NCI-H187 (cell line): ENCODE measurements around the gene C19orf33.

Source experiments
- DNase-seq, 2 experiments: peaks; one replicate each; lab custom pipeline; 2025; lab: John Stamatoyannopoulos, UW

The C19orf33 gene

DNA sequence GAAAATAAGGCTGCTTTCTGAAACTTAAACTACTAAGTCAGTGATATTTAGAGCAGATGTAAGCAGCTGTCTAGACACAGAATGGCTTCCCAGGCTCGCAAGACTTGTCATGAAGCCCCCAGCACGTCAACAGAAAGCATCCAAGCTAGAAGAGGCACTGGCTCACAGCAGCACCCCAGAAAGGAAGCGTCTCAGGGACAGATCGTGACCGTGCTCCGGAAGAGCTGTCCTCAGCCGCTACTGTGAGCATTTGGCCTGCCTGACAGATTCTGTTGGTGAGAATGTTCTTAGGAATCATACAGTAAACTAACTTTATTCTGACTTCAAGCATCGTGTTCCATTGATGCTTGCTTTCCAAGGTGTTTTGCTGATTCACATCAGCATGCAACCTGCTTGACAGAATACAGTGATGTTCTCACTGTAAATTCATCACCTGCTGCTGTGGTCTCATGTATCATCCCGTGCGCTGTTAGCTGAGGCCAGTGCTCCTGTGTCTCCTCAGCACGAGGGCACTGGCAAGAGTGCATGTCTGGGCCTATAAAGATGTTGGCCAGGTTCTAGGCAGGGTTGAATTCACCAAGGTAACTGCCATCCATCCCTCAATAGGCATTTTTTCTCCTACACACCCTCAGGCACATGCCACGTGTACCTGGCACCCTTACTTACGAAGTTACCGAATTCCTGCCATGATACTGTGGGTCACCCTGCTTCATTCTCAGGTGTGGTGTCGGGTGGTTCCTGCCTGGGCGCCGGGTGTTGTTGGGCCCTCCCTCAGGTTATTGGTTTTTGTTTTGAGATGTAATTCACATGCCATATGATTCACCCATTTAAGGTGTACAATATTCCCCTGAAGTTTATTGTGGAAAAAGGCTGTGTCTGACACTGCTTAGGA is 23.8 kb upstream of the C19orf33 start:
- no peak for DNase-seq

DNA sequence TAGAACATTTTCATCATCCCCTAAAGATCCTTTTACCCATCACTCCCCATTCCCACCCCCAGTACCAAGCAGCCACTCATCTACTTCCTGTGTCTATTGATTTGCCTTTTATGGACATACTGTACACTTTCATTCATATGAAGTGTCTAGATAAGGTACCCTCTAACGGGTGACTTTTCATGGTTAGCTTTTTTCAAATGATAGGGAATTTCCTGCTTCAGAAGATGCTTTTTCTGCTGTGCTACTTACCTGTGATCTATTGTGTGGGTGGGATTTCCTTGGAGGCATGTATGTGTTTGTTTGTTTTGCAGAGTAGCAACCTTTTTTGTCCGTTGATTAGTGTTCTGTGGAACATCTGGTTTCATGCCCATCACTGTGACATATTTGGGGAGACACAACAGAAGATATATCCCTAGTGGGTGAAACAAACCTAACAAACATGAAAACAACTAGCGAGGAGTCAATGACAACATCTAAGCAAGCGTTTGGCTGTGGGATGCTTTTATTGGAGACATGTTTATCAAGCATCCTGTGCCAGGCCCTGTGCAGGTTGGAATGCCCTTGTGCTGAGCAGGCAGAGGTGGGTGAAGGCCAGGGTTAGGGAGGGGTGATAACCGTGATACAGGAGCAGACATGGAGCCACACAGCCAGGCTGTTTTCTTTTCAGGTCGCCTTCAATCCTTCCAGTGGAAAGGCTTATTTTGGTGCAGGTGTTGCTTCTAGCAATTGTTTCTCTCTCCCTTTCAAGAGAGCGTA is 22.1 kb upstream of the C19orf33 start:
- DNase-seq, result no peak

GRCh38 chr19:38283271-38283670 is 20.8 kb upstream of the C19orf33 start:
- no peak for DNase-seq

DNA sequence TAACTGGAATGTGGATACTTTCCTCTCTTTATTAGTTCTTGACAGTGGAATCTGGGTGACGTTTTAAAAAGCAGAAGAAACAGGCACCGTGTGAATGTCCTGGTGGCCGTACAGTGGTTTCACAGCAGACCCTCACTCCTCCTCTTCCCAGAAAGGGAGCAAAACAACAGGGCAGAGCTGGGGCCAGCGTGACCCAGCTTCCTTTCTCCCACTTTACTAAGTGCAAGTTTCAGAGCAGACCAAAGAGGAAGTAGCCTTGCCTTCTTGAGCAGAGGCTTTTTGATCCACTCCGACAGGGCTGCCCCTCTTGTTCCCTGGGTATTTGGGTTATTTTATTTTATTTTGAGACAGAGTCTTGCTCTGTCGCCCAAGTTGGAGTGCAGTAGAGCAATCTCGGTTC is 19.6 kb upstream of the C19orf33 start:
- DNase-seq, result no peak

GRCh38 chr19:38285567-38285966 is 18.5 kb upstream of the C19orf33 start:
- no peak for DNase-seq

- DNase-seq, result no peak
Measured at GRCh38 chr19:38287604-38288003, 16.4 kb upstream of the C19orf33 start.

DNA sequence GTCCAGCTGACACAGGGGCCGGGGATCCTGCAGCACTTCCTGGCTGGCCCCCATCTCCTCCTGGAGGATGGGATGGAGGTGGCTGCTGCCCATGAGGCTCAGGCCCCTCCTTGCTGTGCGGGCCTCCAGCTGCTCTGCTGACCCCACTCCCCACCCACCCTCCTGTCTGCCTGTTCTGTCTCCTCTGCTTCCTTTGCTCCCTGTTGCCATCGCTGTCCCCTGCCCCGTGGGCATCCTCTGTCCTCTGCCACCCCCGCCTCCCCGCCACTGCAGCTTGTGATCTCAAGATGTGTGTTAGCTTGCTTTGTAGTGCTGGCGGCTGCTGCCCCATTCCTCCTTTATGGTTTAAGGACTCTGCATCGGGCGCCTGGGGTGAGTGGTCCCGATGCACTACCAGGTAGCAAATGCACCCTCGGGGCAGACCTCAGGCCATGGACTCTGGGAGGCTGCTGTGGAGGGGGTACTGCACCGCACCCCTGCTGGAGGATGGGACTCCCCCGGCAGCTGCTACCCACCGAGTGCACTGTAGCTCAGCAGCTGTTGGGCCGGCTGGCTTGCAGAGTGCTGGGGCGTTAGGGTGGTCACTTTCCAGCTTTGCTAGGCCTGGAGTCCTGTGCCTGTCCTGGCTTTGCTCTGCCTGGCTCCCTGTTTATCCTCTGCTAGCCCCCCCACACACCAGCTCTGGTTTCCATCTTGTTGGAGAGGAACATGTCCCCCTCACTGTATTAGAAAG is 15.8 kb upstream of the C19orf33 start:
- DNase-seq, result no peak

DNA sequence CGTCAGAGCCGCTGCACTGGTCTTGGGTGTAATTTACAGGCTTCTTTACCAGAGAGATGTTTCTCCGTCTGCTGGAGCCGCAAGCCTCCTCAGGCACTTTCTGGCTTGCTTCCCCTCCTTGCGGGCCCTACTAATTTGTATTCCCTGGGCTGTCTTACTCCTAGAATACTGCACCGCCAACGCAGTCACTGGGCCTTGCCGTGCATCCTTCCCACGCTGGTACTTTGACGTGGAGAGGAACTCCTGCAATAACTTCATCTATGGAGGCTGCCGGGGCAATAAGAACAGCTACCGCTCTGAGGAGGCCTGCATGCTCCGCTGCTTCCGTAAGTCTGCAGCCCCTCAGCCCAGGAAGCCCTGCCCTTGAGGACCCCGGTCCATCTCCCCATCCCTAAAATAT is 14.1 kb upstream of the C19orf33 start:
- no peak for DNase-seq

GRCh38 chr19:38290631-38291147 is 13.4 kb upstream of the C19orf33 start:
- no peak for DNase-seq

DNA sequence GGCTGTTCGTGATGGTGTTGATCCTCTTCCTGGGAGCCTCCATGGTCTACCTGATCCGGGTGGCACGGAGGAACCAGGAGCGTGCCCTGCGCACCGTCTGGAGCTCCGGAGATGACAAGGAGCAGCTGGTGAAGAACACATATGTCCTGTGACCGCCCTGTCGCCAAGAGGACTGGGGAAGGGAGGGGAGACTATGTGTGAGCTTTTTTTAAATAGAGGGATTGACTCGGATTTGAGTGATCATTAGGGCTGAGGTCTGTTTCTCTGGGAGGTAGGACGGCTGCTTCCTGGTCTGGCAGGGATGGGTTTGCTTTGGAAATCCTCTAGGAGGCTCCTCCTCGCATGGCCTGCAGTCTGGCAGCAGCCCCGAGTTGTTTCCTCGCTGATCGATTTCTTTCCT is 12.2 kb upstream of the C19orf33 start:
- no peak for DNase-seq

DNA sequence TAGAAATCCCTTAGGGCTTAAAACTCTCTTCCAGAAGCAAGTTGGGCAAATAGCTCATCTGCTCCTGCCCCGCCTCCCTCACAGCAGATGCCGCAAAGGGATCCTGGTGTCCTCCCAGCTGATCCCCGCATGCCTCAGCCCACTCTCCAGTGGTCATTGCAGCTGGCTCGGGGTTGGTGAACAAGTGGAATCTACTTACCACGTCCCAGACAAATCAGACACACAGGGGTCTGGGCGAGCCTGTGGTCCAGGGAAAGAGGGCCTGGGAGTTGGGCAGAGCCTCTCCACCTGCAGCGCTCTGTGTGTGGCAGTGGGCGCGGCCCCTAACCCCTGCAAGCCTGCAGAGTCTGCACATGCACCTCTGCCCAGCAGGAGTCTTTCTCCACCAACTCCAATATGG is 10.8 kb upstream of the C19orf33 start:
- DNase-seq, result no peak

DNA sequence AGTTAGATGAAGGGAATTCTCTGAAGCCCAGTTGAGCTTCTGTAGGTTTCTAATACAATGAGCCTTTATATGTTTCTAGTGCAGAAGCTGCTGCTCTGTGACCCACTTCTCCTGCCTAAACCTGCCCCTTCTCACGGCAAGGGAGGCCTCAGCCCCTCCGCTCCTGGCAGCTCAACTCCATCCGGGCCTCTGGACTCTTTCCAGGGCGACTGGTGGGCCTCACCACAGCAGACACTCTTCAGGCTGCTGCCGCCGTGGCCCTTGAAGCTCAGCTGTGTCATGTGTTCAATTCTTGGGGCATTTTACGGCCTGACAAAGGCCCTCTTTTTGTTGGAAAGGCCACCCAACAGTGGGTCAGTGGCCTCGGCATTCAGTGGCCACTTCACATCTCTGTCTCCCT is 10.0 kb upstream of the C19orf33 start:
- no peak for DNase-seq

GRCh38 chr19:38298821-38299680 is 5.0 kb upstream of the C19orf33 start:
- no peak for DNase-seq

DNA sequence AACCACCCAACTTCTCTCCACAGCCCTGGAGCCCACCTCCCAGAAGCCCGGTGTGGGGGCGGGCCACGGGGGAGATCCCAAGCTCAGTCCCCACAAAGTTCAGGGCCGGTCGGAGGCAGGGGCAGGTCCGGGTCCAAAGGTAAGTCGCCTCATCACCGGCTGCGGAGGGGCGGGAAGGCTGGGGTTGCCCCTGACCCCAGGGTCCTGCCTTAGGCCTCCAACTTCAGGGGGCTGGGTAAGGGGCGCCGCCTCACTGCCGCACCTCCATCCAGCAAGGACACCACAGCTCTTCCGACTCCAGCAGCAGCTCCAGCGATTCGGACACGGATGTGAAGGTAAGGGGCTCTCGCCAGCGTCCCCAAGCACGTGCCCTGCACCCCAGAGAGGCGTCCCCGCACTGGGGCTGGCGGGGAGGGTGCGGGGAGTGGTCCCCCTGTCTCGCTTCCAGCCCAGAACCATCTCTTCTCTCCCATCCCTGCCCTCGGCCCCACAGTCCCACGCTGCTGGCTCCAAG is 358 bp downstream of the C19orf33 start:
- DNase-seq, result no peak

DNA sequence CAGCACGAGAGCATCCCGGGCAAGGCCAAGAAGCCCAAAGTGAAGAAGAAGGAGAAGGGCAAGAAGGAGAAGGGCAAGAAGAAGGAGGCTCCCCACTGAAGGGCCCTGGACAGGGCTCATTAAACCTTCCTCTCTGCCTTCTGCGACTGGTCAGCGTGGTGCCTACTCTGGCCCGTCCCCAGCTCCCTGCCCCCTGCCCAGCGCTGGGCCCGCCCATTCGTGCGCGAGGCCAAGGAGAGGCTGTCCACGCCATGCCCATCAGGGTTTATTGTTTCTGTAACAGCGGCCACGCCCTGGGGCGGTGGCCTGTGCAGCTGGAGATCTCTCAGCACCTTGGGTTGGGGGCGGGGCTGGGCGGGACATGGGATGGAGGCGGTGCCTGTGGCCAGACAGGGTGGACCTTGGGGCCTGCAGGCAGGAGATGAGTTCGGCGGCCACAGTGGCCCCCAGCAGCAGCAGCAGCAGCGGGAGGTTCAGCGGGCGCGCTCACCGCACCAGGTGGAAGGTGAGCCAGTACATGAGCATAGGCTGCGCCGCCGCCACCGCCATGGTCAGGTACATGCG is 897 bp downstream of the C19orf33 start:
- DNase-seq, result peak; percentile 61 to 73

- DNase-seq, result no peak
Measured at GRCh38 chr19:38306236-38306635, 2.2 kb downstream of the C19orf33 start.

DNA sequence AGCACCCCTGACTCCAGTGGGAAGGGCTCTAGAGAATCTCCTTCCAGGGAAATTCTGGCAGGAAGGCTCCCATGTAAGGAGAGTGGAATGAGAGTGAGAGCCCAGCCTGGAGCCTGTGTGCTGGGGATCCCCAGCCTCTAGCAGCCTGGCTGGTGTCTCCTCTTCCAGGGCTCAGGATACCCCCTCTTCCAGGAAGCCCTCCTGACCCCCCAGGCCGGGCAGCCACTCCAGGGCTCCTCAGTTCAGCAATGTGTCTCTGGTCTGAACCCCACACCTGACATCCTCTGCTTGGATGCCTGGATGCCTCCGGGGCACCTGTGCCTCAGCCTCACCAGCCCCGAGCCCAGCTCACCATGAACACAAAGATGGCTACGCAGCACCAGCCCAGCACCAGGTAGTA is 3.0 kb downstream of the C19orf33 start:
- no peak for DNase-seq

DNA sequence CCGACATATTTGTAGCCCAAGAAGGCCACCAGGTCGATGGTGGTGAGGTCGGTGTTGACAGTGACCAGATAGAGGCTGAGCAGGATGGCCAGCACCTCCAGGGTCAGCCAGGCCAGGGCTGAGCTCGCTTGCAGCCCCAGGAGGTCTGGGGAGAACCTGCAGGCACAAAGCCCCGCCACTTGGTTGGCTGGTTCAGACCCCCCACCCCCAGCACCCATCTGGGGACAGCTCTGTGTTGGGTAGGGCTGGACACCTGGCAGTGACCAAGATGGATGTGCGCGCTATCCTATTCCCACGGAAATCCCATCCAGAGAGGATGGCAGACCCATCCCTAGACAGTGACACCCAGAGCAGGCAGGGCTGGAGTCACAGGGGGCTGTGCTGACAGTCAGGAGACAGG is 3.5 kb downstream of the C19orf33 start:
- DNase-seq, result no peak

DNA sequence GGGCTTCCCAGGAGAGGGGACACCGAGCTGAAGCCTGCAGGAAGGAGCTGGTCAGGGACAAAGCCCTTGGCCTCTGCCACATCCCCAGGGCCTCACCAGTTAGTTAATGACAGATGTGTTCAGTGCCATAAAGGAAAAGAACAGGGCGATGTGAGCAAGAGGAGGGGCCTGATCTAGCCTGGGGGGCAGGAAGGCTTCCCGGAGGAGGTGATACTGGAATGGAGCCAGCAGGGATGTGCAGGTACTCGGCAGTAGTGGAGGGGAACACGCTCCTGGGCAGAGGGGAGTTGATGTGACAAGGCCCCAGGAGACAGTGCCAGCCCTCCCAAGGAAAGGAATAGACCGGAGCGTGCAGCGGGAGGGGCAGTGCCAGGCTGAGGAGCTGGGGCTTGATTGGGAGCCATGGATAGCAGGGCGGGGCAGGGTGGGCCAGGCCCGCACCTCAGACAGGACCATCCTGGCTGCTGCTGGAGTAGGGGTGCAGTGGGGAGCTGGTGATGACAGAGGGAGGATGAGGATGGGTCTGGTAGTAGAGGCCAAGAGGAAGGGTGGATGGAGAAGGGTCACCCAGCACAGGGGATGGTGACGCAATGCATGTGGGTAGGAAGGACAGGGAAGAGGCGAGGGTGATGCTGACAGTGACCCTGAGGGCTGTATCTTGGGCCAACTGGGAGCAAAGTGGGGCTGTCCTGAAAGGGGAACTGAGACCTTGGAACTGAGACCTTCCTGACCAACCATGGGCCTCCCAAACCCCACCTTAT is 4.1 kb downstream of the C19orf33 start:
- DNase-seq, result no peak
